ENCODE results near the gene HAX1.

DNA sequence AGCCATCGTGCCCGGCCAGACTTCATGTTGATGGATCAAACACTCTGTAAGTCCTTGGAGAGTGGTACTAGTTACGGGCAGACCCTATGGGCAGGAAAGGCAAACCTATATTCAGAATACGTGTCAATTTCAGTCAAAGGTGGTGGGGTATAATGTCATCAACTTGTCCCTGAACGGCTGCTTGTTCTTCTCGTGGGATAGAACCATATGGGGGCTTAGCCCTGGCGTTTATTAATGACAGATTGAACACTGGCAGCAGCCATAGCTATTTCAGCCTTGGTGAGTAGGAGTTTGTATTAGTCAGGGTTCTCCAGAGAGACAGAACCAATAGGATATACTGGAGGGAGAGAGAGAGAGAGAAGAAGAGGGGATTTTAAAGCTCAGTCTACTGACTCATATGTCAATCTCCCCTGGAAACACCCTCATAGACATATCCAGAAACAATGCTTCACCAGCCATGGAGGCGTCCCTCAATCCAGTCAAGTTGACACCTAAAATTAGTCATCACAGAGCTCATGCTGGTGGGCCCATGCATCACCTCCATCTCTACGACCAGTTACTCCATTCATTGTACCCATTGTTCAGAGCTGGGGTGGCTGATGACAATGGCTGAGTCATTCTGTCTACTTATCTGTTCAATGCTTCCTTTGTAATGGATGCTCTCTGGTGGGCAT lies 32.4 kb downstream of the HAX1 start:
- TF ChIP-seq, protein P1, sequence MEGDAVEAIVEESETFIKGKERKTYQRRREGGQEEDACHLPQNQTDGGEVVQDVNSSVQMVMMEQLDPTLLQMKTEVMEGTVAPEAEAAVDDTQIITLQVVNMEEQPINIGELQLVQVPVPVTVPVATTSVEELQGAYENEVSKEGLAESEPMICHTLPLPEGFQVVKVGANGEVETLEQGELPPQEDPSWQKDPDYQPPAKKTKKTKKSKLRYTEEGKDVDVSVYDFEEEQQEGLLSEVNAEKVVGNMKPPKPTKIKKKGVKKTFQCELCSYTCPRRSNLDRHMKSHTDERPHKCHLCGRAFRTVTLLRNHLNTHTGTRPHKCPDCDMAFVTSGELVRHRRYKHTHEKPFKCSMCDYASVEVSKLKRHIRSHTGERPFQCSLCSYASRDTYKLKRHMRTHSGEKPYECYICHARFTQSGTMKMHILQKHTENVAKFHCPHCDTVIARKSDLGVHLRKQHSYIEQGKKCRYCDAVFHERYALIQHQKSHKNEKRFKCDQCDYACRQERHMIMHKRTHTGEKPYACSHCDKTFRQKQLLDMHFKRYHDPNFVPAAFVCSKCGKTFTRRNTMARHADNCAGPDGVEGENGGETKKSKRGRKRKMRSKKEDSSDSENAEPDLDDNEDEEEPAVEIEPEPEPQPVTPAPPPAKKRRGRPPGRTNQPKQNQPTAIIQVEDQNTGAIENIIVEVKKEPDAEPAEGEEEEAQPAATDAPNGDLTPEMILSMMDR (IDR thresholded peaks at IDR 0.05; ENCODE audit: insufficient read depth, low read depth, low read length), result no peak
- no peak for TF ChIP-seq EZH2 (IDR thresholded peaks at IDR 0.05; ENCODE audit: insufficient read depth, low read length)

Measured in astrocyte (in vitro differentiated cells and primary cell).